SK-N-SH (cell line): ENCODE results near the gene C1QL1. TPM values are rescaled to one million over a fixed set of nuclear protein-coding genes. Genes with fewer than 3 reads are reported as not detected.

Experiments
- CTCF ChIA-PET: fragments of 300-600, 350-600 bp; formaldehyde crosslinking; extraction: SDS; loops from one replicate; lab custom pipeline; 2021; lab: Yijun Ruan, JAX
- POLR2A ChIA-PET: fragments of 350-600 bp; sonication (Branson Sonifier 250); formaldehyde crosslinking; extraction: SDS; loops from one replicate; lab custom pipeline; 2020; ENCODE audit warnings: antibody characterized with exemption, inconsistent platforms; lab: Yijun Ruan, JAX
- DNase-seq: peaks from one replicate; pipeline ENCODE4 v3.0.0; 2012
- H2AFZ ChIP-seq: fragments of 200-600 bp; sonication (generic); 2 replicates; pipeline ENCODE4 v1.8.1; 2016; ENCODE audit warnings: antibody characterized with exemption, mild to moderate bottlenecking, low read depth
- H3F3A ChIP-seq: fragments of 200-600 bp; sonication (generic); replicated peaks from 2 replicates; pipeline ENCODE3; 2016; ENCODE audit warnings: antibody characterized with exemption, mild to moderate bottlenecking; ENCODE audit not compliant: insufficient read depth
- H3K27ac ChIP-seq, 2 experiments: fragments of 200-500 bp in 1 of 2; fragments of 200-600 bp in 1 of 2; sonication (Bioruptor generic) in 1 of 2; sonication (generic), shearing (Covaris generic) in 1 of 2; 2 replicates each; pipeline versions ENCODE4 v1.5.1 to v1.6.1; 2014 to 2016; ENCODE audit warnings: low read depth in 2 of 2, inconsistent platforms in 1 of 2, low read length in 1 of 2, mild to moderate bottlenecking in 1 of 2, mixed read lengths in 1 of 2
- H3K27me3 ChIP-seq: fragments of 200-600 bp; sonication (generic), shearing (Covaris generic); 2 replicates; pipeline ENCODE4 v1.6.1; 2016; ENCODE audit warnings: mixed run types; ENCODE audit not compliant: insufficient read depth
- H3K36me3 ChIP-seq, 2 experiments: fragments of 200-500 bp in 1 of 2; fragments of 200-600 bp in 1 of 2; sonication (Bioruptor generic) in 1 of 2; sonication (generic) in 1 of 2; replicated peaks in 1 of 2; 2 replicates each; pipeline versions ENCODE3 to v1.5.1; 2014 to 2016; ENCODE audit warnings: low read length in 1 of 2, mild to moderate bottlenecking in 1 of 2; ENCODE audit not compliant: insufficient read depth in 2 of 2, control insufficient read depth in 1 of 2
- H3K4me1 ChIP-seq, 2 experiments: fragments of 200-500 bp in 1 of 2; fragments of 200-600 bp in 1 of 2; sonication (Bioruptor generic) in 1 of 2; sonication (generic), shearing (Covaris generic) in 1 of 2; 2 replicates each; pipeline versions ENCODE4 v1.5.1 to v1.6.1; 2014 to 2016; ENCODE audit warnings: low read depth in 1 of 2, low read length in 1 of 2, mixed run types in 1 of 2; ENCODE audit not compliant: insufficient read depth in 2 of 2, control insufficient read depth in 1 of 2
- H3K4me2 ChIP-seq: fragments of 200-600 bp; sonication (generic), shearing (Covaris generic); 2 replicates; pipeline ENCODE4 v1.6.1; 2017; ENCODE audit warnings: mixed run types
- H3K4me3 ChIP-seq, 2 experiments: fragments of 200-500 bp in 1 of 2; fragments of 200-600 bp in 1 of 2; sonication (Bioruptor generic) in 1 of 2; sonication (generic), shearing (Covaris generic) in 1 of 2; 2 replicates each; pipeline versions ENCODE4 v1.5.1 to v1.8.1; 2014 to 2016; ENCODE audit warnings: low read depth in 2 of 2, inconsistent platforms in 1 of 2, low read length in 1 of 2, mild to moderate bottlenecking in 1 of 2, mixed read lengths in 1 of 2, moderate library complexity in 1 of 2
- H3K79me2 ChIP-seq: fragments of 200-600 bp; sonication (generic); 2 replicates; pipeline ENCODE4 v1.8.1; 2017; ENCODE audit warnings: mild to moderate bottlenecking; ENCODE audit not compliant: insufficient read depth
- H3K9ac ChIP-seq: fragments of 200-600 bp; sonication (generic); 2 replicates; pipeline ENCODE4 v1.6.1; 2017; ENCODE audit warnings: mixed run types
- H3K9me2 ChIP-seq: fragments of 200-600 bp; sonication (generic); 2 replicates; pipeline ENCODE4 v1.6.1; 2017; ENCODE audit warnings: mixed run types
- H3K9me3 ChIP-seq: fragments of 200-600 bp; sonication (generic); 2 replicates; pipeline ENCODE4 v1.6.1; 2017; ENCODE audit warnings: mixed run types, mild to moderate bottlenecking, moderate library complexity
- H4K20me1 ChIP-seq: fragments of 200-600 bp; sonication (generic); 2 replicates; pipeline ENCODE4 v1.6.1; 2017; ENCODE audit warnings: mild to moderate bottlenecking, mixed run types; ENCODE audit not compliant: insufficient read depth
- CTCF ChIP-seq: fragments of 200-600 bp; sonication (generic); IDR thresholded peaks from 2 replicates; pipeline ENCODE4 v1.6.1; 2017; ENCODE audit warnings: antibody characterized with exemption, mild to moderate bottlenecking, moderate library complexity
- ELF1 ChIP-seq: IDR thresholded peaks from 2 replicates; pipeline ENCODE4 v1.4.0; 2012
- EZH2phosphoT487 ChIP-seq: fragments of 200-600 bp; sonication (generic); IDR thresholded peaks from 2 replicates; pipeline ENCODE4 v1.6.1; 2017; ENCODE audit warnings: low read depth, mixed run types, mild to moderate bottlenecking, antibody characterized with exemption, moderate library complexity, borderline replicate concordance
- GABPA ChIP-seq: IDR thresholded peaks from 2 replicates; pipeline ENCODE4 v1.4.0; 2012; ENCODE audit warnings: low read depth, mild to moderate bottlenecking
- IRF3 ChIP-seq: fragments of 150-350 bp; IDR thresholded peaks from 2 replicates; pipeline ENCODE4 v1.6.1; 2016; ENCODE audit warnings: mild to moderate bottlenecking, low read depth, low read length
- JUND ChIP-seq: IDR thresholded peaks from 2 replicates; pipeline ENCODE4 v1.4.0; 2012
- NRF1 ChIP-seq: IDR thresholded peaks from 2 replicates; pipeline ENCODE4 v1.6.1; 2012; ENCODE audit warnings: low read depth, mild to moderate bottlenecking, low read length
- POLR2AphosphoS5 ChIP-seq: IDR thresholded peaks from 2 replicates; pipeline ENCODE4 v1.6.1; 2012; ENCODE audit warnings: low read depth, low read length
- RAD21 ChIP-seq: IDR thresholded peaks from 2 replicates; pipeline ENCODE4 v1.6.1; 2012; ENCODE audit warnings: mild to moderate bottlenecking, low read length
- RXRA ChIP-seq: IDR thresholded peaks from 2 replicates; pipeline ENCODE4 v1.4.0; 2012; ENCODE audit warnings: low read depth, mild to moderate bottlenecking, borderline replicate concordance
- SIN3A ChIP-seq: IDR thresholded peaks from 2 replicates; pipeline ENCODE4 v1.6.1; 2012; ENCODE audit warnings: low read depth, mild to moderate bottlenecking, low read length, moderate library complexity, borderline replicate concordance
- TAF1 ChIP-seq: IDR thresholded peaks from 2 replicates; pipeline ENCODE4 v1.6.1; 2012; ENCODE audit warnings: low read depth, mild to moderate bottlenecking, low read length, moderate library complexity, borderline replicate concordance
- TCF12 ChIP-seq: IDR thresholded peaks from 2 replicates; pipeline ENCODE4 v1.4.0; 2012
- USF1 ChIP-seq: IDR thresholded peaks from 2 replicates; pipeline ENCODE4 v1.4.0; 2012; ENCODE audit warnings: low read depth, borderline replicate concordance
- WGBS: methylation state at CpG from one replicate; pipeline ENCODE4 v1.1.6; 2017; ENCODE audit warnings: low lambda C conversion rate; 5-methylcytosine and 5-hydroxymethylcytosine counted together
- polyA plus RNA-seq, 3 experiments: library from polyadenylated mRNA; depleted of rRNA; stranded (reverse); fragments of >200 nt; gene quantifications; 2 replicates each; pipeline ENCODE4 v1.2.3, GENCODE V29; 2012

The C1QL1 gene
- polyA plus RNA-seq, 1 of the 3 experiments (the other 2 are of a cell fraction): 11.9 TPM

- no peak overlapping the region for H2AFZ ChIP-seq
- H3K9me2 ChIP-seq: no peaks in the 10 kb centered on the region
- no peaks in the 10 kb centered on the region for H4K20me1 ChIP-seq
- DNase-seq: no peak
- H3K27ac ChIP-seq: peak overlapping the region in 1 of 2 experiments; percentile 60; a peak in 1 of 4 replicates
- H3F3A ChIP-seq: peaks cover 12% of the 10 kb centered on the region
- H3K9me3 ChIP-seq: no peaks in the 10 kb centered on the region
- CTCF ChIA-PET: interaction anchor here (1.0 to 17.2 kb wide), 5 partner anchors 15 to 174 kb away, joined by 3 to 433 read pairs (median 104); no protein-coding TSS in a partner anchor
- H3K4me1 ChIP-seq: peaks cover 0 to 34% of the 10 kb centered on the region in 2 experiments; a peak in 1 of 4 replicates
- 84% methylated on average over 9 of the region's 9 CpGs for WGBS
- H3K4me3 ChIP-seq: no peak overlapping the region
- no peak overlapping the region for H3K4me2 ChIP-seq
- no peak overlapping the region for H3K9ac ChIP-seq
- POLR2A ChIA-PET: no interaction called here
- no peaks in the 10 kb centered on the region for H3K27me3 ChIP-seq
- H3K36me3 ChIP-seq: peaks cover 0 to 15% of the 10 kb centered on the region in 2 experiments
- TF ChIP-seq USF1 (no peak), SIN3A (peak; percentile 20; the same call in 1 of the 2 replicates), JUND (no peak), RXRA (no peak), GABPA (no peak), RAD21 (no peak), POLR2AphosphoS5 (peak; percentile 27; the same call in 1 of the 2 replicates), TAF1 (no peak), IRF3 (no peak), EZH2phosphoT487 (no peak), ELF1 (no peak), TCF12 (no peak), NRF1 (no peak), CTCF (no peak)
- H3K79me2 ChIP-seq: no peaks in the 10 kb centered on the region
Observed at GRCh38 chr17:44924107-44924544, 44.0 kb downstream of the C1QL1 start.
